Brain pericyte (primary cell): ENCODE results near the gene LHFPL3.
"Not testable (repeated sequence)": the region's sequence is repeated elsewhere in the genome, so short reads cannot be mapped to it uniquely, and the experiment has no call there.

ENCODE experiments used
- DNase-seq: peaks from one replicate; pipeline ENCODE4 v3.0.0-alpha.2; 2012; ENCODE audit warnings: low read depth, low spot score

Gene LHFPL3

GRCh38 chr7:104694710-104695109, 366.3 kb downstream of the LHFPL3 start:
- DNase-seq: no peak

- DNase-seq: no peak
Observed at GRCh38 chr7:104695563-104695962, 367.2 kb downstream of the LHFPL3 start.

GRCh38 chr7:104700336-104700735, 371.9 kb downstream of the LHFPL3 start:
- no peak for DNase-seq

GRCh38 chr7:104721027-104721426, 392.6 kb downstream of the LHFPL3 start:
- not testable (repeated sequence) for DNase-seq

- no peak for DNase-seq
Observed at GRCh38 chr7:104723001-104723400, 394.6 kb downstream of the LHFPL3 start.

- DNase-seq: no peak
Observed at GRCh38 chr7:104758504-104758903, 430.1 kb downstream of the LHFPL3 start.

GRCh38 chr7:104761892-104762291, 433.5 kb downstream of the LHFPL3 start:
- no peak for DNase-seq

GRCh38 chr7:104767113-104767512, 438.7 kb downstream of the LHFPL3 start:
- no peak for DNase-seq

GRCh38 chr7:104767826-104768536, 439.6 kb downstream of the LHFPL3 start:
- DNase-seq: no peak

GRCh38 chr7:104772405-104773345, 444.3 kb downstream of the LHFPL3 start:
- no peak for DNase-seq

- DNase-seq: no peak
Observed at GRCh38 chr7:104773796-104774195, 445.4 kb downstream of the LHFPL3 start.

- no peak for DNase-seq
Observed at GRCh38 chr7:104775531-104775930, 447.1 kb downstream of the LHFPL3 start.

- DNase-seq: no peak
Observed at GRCh38 chr7:104777301-104777800, 448.9 kb downstream of the LHFPL3 start.

GRCh38 chr7:104779888-104780287, 451.5 kb downstream of the LHFPL3 start:
- no peak for DNase-seq

GRCh38 chr7:104784686-104785085, 456.3 kb downstream of the LHFPL3 start:
- no peak for DNase-seq

GRCh38 chr7:104789780-104790179, 461.4 kb downstream of the LHFPL3 start:
- no peak for DNase-seq

- no peak for DNase-seq
Observed at GRCh38 chr7:104790440-104790839, 462.0 kb downstream of the LHFPL3 start.

- no peak for DNase-seq
Observed at GRCh38 chr7:104791080-104791479, 462.7 kb downstream of the LHFPL3 start.

GRCh38 chr7:104793066-104793465, 464.7 kb downstream of the LHFPL3 start:
- DNase-seq: no peak

GRCh38 chr7:104794154-104794553, 465.8 kb downstream of the LHFPL3 start:
- no peak for DNase-seq

- DNase-seq: no peak
Observed at GRCh38 chr7:104794589-104794988, 466.2 kb downstream of the LHFPL3 start.

GRCh38 chr7:104795086-104795485, 466.7 kb downstream of the LHFPL3 start:
- no peak for DNase-seq
